GM18858 (cell line): ENCODE data around the gene ZNF516.

Experiments used
- ATAC-seq: cut with Tn5 transposase; IDR thresholded peaks from one replicate; pipeline ENCODE4 v1.9.1; 2021; ENCODE audit not compliant: unreplicated experiment

Gene ZNF516

DNA sequence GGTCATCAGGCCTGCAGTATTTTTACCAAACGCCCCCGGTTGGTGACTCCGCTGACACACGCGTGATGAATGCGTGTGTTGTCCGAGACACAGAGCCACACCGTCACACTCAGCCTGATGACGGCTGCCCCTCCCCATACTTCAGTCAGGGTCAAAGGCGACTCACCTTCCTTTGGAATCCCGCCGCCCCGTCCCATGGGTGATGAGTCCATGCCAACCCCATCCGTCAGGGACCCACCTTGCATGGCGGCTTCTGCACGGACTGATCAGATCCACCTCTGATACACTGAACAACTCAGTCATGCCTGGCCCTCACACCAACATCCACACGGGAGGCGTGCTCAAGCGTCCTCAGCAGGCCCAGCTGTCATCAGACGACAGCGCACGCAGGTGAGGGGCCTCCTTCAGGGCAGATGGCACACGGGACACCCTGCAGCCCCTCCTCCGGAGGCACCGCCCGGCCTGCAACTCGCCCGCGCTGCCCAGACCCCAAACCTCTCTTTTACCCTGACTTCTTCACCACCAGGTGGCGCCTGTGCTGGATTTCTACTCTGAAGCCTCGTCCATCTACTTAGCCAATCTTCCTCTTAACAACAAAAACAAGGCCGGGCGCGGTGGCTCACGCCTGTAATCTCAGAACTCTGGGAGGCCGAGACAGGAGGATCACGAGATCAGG lies 89.2 kb downstream of the ZNF516 start:
- ATAC-seq = no peak

DNA sequence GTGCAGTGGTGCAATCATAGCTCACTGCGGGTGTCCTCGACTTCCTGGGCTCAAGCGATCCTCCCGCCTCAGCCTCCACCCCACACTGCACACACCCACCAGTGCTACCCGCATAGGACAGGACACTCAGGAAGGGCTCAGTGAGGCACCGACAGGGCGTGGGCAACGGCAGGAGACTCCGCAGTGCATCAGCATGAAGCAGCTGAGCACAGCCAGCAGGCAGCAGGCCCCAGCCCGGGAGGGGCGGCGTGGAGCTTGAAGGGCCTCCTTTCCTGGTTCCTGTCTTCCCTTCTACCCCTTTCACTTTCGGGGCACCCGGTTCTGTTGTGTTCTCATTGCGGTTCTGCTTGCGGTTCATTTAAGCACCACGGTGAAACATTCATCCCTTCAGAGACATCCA lies 89.8 kb downstream of the ZNF516 start:
- no peak for ATAC-seq

DNA sequence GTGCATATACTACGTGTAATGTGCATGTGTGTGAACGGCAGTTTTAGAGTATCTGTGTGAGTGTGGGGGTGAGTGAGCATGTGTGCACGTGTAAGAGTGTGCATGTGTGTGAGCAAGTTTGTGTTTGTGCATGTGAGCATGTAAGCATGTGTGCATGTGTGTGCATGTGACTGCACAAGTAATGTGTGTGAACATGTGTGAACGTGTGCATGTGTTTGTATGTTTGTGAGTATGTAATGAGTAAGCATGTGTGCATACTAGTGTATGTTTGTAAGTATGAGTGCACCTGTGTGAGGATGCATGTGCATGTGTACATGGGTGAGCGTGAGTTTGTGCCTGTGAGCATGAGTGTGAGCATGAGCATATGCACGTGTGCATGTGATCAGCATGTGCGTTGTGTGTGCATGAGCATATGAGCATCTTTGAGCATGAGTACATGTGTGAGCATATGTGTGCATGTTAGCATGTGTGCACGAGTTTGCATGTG lies 90.7 kb downstream of the ZNF516 start:
- no peak for ATAC-seq

DNA sequence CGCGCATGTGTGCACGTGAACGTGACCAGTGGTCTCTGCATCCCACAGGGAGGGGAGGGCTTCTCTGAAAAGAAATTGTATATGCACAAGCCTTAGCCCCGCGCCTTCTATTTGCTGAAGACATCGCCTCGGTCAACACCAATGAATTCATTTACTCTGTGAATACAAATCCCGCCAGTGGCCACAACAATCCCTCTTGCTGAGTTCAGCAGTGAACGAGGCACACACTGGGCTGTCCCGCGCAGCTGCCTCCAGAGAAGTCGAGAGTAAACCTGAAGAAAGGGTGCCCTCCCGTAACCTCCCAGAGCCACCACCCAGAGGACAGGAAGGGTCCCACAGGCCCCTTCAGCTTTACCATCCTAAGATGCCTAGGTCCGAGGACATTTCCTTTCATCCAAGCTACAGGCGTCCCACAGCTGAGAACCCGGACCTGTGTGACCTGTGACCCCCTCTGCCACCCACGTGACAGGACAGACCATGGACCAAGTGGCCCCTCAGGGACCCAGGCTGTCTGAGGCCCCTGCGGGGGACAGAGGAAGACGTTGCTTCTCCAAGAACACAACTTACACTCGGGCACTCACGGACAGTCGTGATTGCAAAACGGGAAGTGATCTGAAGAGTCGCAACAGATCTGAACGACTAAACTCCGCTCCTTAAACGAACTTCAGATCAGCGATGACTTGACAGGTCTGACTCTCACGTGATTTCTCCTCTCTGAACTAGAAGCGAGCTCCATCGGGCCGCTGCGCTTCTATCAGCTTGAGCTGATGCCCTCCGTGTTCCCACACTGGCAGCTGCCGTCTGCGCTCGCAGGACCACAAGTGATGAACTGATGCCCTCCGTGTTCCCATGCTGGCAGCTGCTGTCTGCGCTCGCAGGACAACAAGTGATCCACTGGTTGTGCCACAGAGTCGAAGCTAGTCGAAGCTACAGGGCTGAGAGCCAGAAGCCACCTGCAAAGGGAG lies 92.7 kb downstream of the ZNF516 start:
- no peak for ATAC-seq

GRCh38 chr18:76401498-76401897 lies 93.5 kb downstream of the ZNF516 start:
- no peak for ATAC-seq

GRCh38 chr18:76399613-76400391 lies 95.2 kb downstream of the ZNF516 start:
- no peak for ATAC-seq

- peak; percentile 93 for ATAC-seq
These were observed 96.0 kb downstream of the ZNF516 start for GRCh38 chr18:76398896-76399612.

DNA sequence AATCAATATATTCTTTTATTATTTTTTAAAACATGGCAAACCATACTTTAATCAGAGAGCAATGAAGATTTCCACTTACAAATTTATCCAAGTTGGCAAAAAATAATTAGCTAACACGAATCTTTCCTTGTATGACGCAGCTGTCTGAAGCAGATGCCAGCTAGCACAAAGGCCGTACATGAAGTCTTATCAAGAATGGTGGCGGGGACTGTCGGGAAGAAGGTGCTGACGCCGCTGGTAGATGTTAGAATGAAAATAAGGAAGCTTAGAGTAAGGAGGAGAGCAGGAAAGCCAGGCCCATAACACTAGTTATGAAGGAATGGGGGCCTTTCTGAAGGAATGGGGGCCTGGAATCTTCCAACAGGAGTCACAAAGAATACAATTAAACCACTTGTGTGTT lies 96.7 kb downstream of the ZNF516 start:
- no peak for ATAC-seq

DNA sequence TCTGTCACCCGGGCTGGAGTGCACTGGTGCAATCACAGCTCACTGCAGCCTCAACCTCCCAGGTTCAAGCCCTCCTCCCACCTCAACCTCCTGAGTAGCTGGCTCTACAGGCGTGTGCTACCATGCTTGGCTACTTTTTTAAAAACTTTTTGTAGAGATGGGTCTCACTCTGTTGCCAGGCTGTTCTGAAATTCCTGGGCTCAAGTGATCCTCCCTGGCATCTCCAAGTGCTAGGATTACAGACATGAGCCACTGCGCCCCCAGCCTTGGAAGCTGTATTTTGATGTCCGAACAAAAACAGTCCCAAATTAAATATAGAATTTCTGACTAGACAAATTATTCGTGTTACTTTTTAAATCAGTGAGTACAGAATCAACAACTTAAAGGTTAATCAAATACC lies 97.4 kb downstream of the ZNF516 start:
- no peak for ATAC-seq

DNA sequence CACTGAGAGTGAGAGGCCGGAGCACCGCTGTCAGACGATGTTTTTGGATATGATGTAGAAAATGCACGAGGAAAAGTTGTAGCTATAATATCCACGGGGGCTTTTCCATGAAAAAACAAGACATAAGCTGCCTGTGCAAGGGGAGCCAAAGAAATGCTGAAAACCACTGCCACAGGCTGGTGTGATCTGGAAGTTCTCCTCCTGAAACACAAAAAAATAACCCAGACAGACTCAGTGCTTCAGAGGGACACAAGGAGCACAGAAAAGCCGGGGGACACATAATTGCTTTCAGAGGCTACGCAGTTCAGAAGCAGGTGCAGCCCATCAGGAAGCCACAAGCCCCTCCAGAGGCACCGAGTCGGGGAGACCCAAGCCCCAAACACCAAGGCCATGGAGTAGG lies 98.2 kb downstream of the ZNF516 start:
- ATAC-seq = no peak

DNA sequence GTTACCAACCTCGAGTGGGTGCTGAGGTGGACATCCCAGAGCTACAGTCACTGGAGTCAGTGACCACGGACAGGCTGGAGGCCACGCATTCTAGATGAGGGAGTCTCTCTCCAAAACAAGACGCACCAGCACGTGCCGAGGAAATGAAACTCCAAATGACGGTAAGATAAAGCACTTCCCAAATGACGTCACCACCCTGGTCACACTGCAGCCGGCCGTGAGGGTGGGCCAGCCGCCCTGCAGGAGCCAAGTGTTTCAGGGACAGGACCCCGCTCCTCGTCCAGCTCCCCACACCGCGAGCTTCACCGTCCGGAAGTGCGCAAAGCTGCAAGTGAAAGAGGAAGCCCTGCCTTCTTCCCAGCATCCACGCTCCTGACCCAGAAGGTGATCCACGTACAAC lies 99.4 kb downstream of the ZNF516 start:
- no peak for ATAC-seq

- no peak for ATAC-seq
These were observed 100.1 kb downstream of the ZNF516 start for GRCh38 chr18:76394780-76395476.

- no peak for ATAC-seq
These were observed 102.7 kb downstream of the ZNF516 start for GRCh38 chr18:76392349-76392748.

DNA sequence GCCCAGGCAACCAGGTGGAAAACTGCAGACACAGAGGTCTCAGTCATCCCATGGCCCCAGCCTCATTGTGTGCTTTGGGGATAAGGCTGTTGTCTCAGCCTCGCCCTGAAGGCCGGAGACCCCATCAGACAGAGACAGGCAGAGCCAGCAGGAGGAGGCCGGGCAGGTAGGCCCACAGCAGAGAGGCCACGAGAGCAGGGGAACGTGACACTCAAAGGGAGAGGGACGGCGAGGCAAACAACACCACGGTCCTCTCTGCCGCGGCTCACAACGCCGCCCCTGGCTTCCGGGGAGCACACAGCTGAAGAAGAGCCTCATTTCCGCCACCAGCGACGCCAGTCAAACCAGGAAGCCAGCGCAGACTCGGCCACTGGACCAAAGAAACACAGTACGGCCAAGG lies 103.3 kb downstream of the ZNF516 start:
- ATAC-seq = no peak

GRCh38 chr18:76391038-76391437 lies 104.0 kb downstream of the ZNF516 start:
- ATAC-seq = no peak

- no peak for ATAC-seq
These were observed 104.5 kb downstream of the ZNF516 start for GRCh38 chr18:76390452-76391035.

DNA sequence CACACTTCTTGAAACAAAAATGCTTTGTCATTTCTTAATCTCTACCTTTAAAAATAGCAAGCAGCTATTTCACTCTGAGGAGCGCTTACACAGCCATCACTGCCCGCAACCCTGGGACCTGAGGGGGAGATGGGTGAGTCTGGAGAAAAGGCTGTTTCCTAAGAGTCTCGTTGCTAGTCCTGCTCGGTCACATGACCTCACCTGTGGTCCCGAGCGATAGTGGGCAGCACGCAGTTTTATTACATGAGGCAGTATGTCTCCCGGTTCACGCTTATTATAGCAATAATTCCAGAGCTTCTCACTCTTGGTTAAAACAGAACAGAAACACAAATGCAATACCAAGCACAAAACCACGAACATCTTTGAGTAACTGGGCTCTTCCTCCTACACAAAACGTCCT lies 105.3 kb downstream of the ZNF516 start:
- no peak for ATAC-seq

GRCh38 chr18:76388891-76389423 lies 106.1 kb downstream of the ZNF516 start:
- ATAC-seq = no peak

DNA sequence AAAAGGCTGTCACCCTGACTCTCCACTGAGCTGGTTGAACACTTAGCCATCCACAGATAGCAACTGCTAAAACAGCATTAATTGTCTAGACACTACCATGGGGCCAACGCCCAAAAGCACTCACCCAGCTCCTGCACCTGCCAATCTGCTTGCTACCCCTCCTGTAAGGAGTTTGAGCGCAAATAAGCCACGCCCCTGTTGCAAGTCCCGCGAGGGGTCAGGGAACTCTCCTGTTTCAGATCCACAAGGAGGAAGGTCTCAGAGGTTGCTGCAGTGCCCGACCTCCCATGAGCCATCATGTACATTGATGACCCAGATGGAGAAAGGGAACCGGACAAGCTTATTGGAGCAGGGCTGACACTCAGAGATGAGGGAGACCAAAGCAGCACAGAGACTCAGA lies 106.8 kb downstream of the ZNF516 start:
- ATAC-seq = no peak
